ENCODE measurements around the gene SMAD4. TPM values are rescaled to one million over a fixed set of nuclear protein-coding genes. Genes with fewer than 3 reads are reported as not detected.

Gene SMAD4
- total and polyA plus RNA-seq, 2 of the 13 experiments (the other 11 are each of a cell fraction or from before 2014, with no cell fraction given) = 70.2 to 72.0 TPM

- TF ChIP-seq TFAP4 (IDR thresholded peaks at IDR 0.05; ENCODE audit: borderline replicate concordance, low read depth) = no peak
- no peak for TF ChIP-seq CREBL2 (CRISPR knock-in tag; IDR thresholded peaks at IDR 0.05; ENCODE audit: borderline replicate concordance)
- no peak for TF ChIP-seq MXI1 (IDR thresholded peaks at IDR 0.05; ENCODE audit: borderline replicate concordance, low read depth, low read length)
These were observed 42.8 kb upstream of the SMAD4 start (continued) for GRCh38 chr18:50987261-50987660.

- H2AFZ ChIP-seq (ENCODE audit: low read length) = no peak overlapping the region
- no peaks in the 10 kb centered on the region for H3K27me3 ChIP-seq (ENCODE audit: control insufficient read depth in 1 of 2, insufficient read depth in 2 of 2, low read length in 2 of 2)
- ATAC-seq (no peak), FAIRE-seq (no peak), DNase-seq (ENCODE audit: low spot score) (no peak)
- H3K27ac ChIP-seq (ENCODE audit: extremely low read length, insufficient read depth, low read length) = no peak overlapping the region
- H3K79me2 ChIP-seq (ENCODE audit: insufficient read depth, low read length) = no peaks in the 10 kb centered on the region
- no peak overlapping the region for H3K4me2 ChIP-seq (ENCODE audit: low read depth, low read length)
- no peaks in the 10 kb centered on the region for H3K36me3 ChIP-seq (replicated peaks in 1 of 2; ENCODE audit: control insufficient read depth in 1 of 2, insufficient read depth in 2 of 2, low read length in 2 of 2)
- in situ Hi-C loops (cut with HindIII; ENCODE audit: extremely low pct_ligation_motif_present, low pct_unique_long_range_greater_than_20kb) = no loop called here
- H3K9ac ChIP-seq (ENCODE audit: insufficient read depth, low read depth, low read length) = no peak overlapping the region
- no peak overlapping the region for H3K4me3 ChIP-seq (replicated peaks in 1 of 3; ENCODE audit: insufficient read depth in 1 of 3, low read depth in 2 of 3, low read length in 3 of 3)
- H3K9me3 ChIP-seq (ENCODE audit: low read length) = no peaks in the 10 kb centered on the region
- WGBS (ENCODE audit: low lambda C conversion rate) = 53% methylated on average over 3 of the region's 3 CpGs
- intact Hi-C loops (cut with micrococcal nuclease; ENCODE audit: unreplicated experiment) = no loop called here
- ChIA-PET POLR2A (no interaction called here), CTCF (ENCODE audit: low intra/inter-chr PET ratio, low total read pairs) (no interaction called here)
- H3K4me1 ChIP-seq (ENCODE audit: insufficient read depth, low read length) = peaks cover 12% of the 10 kb centered on the region
- no TSS peak for BruUV-seq (replicated peaks)
- H4K20me1 ChIP-seq (ENCODE audit: insufficient read depth, low read length) = no peaks in the 10 kb centered on the region
- no peak for TF ChIP-seq PREB (CRISPR knock-in tag; IDR thresholded peaks at IDR 0.05)
- no peak for TF ChIP-seq ZNF709 (CRISPR knock-in tag; IDR thresholded peaks at IDR 0.05)
- no peak for TF ChIP-seq U2AF1 (optimal IDR thresholded peaks at IDR 0.05; ENCODE audit: low read depth, low read length)
- TF ChIP-seq ZNF781 (CRISPR knock-in tag; IDR thresholded peaks at IDR 0.05; ENCODE audit: borderline replicate concordance, not compliant biosample characterization) = no peak
- TF ChIP-seq KDM4B (CRISPR knock-in tag; IDR thresholded peaks at IDR 0.05) = no peak
- no peak for TF ChIP-seq MLX (CRISPR knock-in tag; IDR thresholded peaks at IDR 0.05)
- no peak for TF ChIP-seq RFXAP (CRISPR knock-in tag; IDR thresholded peaks at IDR 0.05; ENCODE audit: borderline replicate concordance)
- TF ChIP-seq RERE (CRISPR knock-in tag; IDR thresholded peaks at IDR 0.05; ENCODE audit: low read depth) = no peak
- TF ChIP-seq ZBTB33 (CRISPR knock-in tag; IDR thresholded peaks at IDR 0.05) = no peak
- no peak for TF ChIP-seq ZZZ3 (CRISPR knock-in tag; IDR thresholded peaks at IDR 0.05; ENCODE audit: borderline replicate concordance)
These were observed 40.3 kb upstream of the SMAD4 start for GRCh38 chr18:50989711-50990110.
